ENCODE measurements around the gene FHIT.

The FHIT gene

DNA sequence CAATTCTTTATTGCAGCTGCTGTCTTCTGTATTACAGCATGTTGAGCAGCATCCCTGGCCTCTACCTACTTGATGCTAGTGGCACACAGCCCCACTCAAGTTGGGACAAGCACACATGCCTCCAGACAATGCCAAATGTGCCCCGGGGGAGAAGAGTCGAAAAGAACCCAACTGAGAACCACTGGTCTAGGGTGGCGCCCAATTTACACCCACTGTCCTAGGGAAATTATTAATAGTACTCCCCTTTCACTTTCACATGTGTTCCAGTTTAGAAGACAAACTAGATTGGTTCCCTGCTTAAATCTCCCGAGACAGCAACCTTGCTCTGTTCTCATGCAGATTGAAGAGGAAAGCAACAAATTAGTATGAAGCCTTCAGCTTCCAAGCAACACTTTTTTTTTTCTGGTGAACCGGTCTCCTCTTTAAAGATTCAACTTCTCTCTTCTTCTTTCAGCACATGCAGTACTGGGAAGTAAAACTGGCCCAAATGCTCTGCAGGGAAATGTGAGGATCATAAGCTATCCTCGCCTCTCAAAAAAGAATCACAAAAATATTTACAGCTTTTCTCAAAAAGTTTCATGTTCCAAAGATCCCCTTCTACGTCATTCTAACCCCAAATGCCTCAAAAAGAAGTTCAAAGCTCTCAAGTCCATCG is 1377.5 kb downstream of the FHIT start:
- DNase-seq (ENCODE audit: low spot score): peak; percentile 42
- in situ Hi-C loops (cut with MboI; ENCODE audit: low sequenced_read_pairs, unreplicated experiment): loop anchor here (25.0 kb wide), 2 partner anchors 286 to 561 kb away; no protein-coding TSS in a partner anchor
- TF ChIP-seq, protein P1, sequence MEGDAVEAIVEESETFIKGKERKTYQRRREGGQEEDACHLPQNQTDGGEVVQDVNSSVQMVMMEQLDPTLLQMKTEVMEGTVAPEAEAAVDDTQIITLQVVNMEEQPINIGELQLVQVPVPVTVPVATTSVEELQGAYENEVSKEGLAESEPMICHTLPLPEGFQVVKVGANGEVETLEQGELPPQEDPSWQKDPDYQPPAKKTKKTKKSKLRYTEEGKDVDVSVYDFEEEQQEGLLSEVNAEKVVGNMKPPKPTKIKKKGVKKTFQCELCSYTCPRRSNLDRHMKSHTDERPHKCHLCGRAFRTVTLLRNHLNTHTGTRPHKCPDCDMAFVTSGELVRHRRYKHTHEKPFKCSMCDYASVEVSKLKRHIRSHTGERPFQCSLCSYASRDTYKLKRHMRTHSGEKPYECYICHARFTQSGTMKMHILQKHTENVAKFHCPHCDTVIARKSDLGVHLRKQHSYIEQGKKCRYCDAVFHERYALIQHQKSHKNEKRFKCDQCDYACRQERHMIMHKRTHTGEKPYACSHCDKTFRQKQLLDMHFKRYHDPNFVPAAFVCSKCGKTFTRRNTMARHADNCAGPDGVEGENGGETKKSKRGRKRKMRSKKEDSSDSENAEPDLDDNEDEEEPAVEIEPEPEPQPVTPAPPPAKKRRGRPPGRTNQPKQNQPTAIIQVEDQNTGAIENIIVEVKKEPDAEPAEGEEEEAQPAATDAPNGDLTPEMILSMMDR (IDR thresholded peaks at IDR 0.05; ENCODE audit: borderline replicate concordance, control extremely low read depth, extremely low read depth, insufficient read depth, missing control alignments): no peak

DNA sequence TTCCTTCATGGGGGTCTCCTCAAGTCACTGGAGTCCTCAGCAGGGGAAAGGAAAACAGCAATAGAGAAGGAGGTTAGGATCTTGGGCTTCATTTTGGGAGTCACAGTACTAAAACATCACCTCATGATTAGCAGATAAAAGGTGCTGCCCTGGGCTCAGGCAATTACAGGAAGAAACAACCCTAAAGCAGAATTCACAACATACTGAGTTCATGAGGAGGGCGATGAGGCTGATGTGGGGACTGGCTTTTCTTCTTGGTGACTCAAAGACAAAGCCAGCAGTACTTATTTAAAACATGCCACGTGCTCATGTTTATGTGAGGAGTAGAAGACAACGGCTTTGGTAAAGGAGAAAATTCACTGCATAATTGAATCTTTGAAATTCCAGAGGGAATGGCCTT is 1379.1 kb downstream of the FHIT start:
- no peak for DNase-seq (ENCODE audit: low spot score)
- in situ Hi-C loops (cut with MboI; ENCODE audit: low sequenced_read_pairs, unreplicated experiment): loop anchor here (25.0 kb wide), 2 partner anchors 285 to 560 kb away; no protein-coding TSS in a partner anchor
- TF ChIP-seq, protein P1 (IDR thresholded peaks at IDR 0.05; ENCODE audit: borderline replicate concordance, control extremely low read depth, extremely low read depth, insufficient read depth, missing control alignments): no peak

DNA sequence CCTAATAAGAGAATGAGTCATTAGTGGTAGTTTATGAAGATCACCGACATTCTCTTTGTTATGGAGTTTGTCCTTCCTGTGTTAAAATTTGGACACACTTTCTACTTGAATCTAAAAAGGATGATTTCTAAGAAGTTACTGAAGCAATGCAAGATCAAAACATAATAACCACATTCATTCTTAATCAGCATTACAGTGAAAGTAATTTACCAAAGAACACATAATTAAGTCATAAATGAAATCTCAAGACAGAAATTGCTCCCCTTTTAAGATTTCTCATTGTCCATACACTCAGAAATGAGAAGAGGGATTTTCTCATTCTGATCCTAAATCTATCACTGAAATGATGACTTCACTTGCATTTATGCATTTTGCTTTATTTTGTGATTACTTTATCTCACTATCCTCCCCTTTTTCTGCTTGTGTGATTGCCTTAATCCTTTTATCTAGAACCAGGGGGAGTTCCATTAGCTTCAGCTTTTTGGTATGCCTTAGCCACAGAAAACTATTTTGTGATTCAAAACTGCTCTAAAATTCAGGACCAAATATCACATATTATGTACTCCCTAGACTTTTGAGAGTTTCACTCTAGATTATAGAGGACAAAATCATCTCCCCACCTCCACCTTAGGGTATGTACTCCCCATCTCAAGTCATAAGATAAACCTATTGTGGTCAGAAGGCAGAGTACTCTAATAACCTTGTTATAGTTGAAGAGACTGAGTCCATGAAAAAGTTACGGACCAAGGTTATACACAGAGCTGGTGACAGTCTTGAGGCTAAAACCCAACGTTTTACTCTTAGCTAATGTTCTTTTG is 1383.9 kb downstream of the FHIT start:
- DNase-seq (ENCODE audit: low spot score): no peak
- TF ChIP-seq, protein P1 (IDR thresholded peaks at IDR 0.05; ENCODE audit: borderline replicate concordance, control extremely low read depth, extremely low read depth, insufficient read depth, missing control alignments): no peak
- in situ Hi-C loops (cut with MboI; ENCODE audit: low sequenced_read_pairs, unreplicated experiment): loop anchor here (25.0 kb wide), 2 partner anchors 280 to 555 kb away; no protein-coding TSS in a partner anchor

DNA sequence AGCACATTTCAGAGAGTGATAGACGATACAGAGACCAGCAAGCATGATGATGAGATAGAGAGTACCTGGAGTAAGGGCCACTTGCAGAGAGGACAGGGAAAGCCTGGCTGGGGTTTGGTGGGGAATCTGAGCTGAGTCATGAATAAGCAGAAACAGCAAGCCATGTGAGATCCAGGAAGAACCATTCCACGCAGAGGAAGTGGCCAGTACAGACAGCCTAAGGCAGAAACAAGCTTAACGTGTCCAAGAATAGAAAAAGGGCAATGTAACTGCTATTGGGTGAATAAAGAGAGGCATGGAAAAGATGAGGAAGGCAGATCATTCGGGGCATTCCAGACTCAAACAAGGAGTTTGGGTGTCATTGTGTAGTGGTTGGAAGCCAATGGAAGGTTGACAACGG is 1385.2 kb downstream of the FHIT start:
- DNase-seq (ENCODE audit: low spot score): no peak
- TF ChIP-seq, protein P1 (IDR thresholded peaks at IDR 0.05; ENCODE audit: borderline replicate concordance, control extremely low read depth, extremely low read depth, insufficient read depth, missing control alignments): no peak
- in situ Hi-C loops (cut with MboI; ENCODE audit: low sequenced_read_pairs, unreplicated experiment): loop anchor here (25.0 kb wide), 2 partner anchors 279 to 554 kb away; no protein-coding TSS in a partner anchor

DNA sequence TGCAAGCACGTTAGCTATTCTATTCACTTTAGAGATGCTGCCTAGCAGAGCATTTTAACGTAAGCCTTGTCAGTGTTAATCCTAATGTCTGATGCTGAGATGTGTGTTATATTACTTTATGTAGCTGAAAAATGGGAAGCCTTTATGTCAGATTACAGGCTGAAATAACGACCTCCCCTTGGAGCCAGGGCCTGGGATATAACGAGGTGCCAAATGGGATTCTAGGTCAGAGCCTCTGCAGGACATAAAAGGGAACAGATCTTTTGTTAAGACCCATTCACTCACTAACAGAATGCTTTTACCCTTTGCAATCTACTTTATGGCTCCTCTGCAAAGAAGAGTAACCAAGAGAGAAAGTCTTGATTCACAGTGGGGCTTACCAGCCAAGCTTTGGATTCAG is 1385.9 kb downstream of the FHIT start:
- in situ Hi-C loops (cut with MboI; ENCODE audit: low sequenced_read_pairs, unreplicated experiment): loop anchor here (25.0 kb wide), 2 partner anchors 278 to 553 kb away; no protein-coding TSS in a partner anchor
- no peak for DNase-seq (ENCODE audit: low spot score)
- TF ChIP-seq, protein P1 (IDR thresholded peaks at IDR 0.05; ENCODE audit: borderline replicate concordance, control extremely low read depth, extremely low read depth, insufficient read depth, missing control alignments): no peak

DNA sequence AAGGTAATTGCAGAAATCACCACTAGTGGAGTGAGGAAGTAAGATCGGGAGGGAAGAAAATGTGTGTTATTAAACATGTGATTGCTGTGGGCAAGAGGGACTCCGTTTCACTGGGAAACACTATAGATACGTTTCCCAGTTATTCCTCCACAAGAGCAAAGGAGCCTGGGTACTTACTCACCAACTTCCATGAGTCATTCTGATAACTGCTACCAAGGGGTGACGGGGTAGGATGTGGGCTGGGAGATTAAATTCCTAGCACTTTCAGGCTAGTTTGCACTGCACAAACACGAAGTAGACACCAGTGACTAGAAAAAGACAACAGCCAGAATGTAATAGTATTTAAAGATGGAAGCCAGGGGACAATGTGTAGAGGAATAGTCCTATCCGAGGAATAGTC is 1388.6 kb downstream of the FHIT start:
- in situ Hi-C loops (cut with MboI; ENCODE audit: low sequenced_read_pairs, unreplicated experiment): loop anchor here (25.0 kb wide), 2 partner anchors 275 to 550 kb away; no protein-coding TSS in a partner anchor
- TF ChIP-seq, protein P1 (IDR thresholded peaks at IDR 0.05; ENCODE audit: borderline replicate concordance, control extremely low read depth, extremely low read depth, insufficient read depth, missing control alignments): no peak
- no peak for DNase-seq (ENCODE audit: low spot score)
